DND-41 (cell line): ENCODE measurements around the gene NECAB3.

ENCODE experiments used
- CTCF ChIP-seq: IDR thresholded peaks from 2 replicates; pipeline ENCODE4 v1.5.1; 2012; ENCODE audit warnings: borderline replicate concordance, low read length, moderate library complexity, mild to moderate bottlenecking; ENCODE audit not compliant: poor library complexity, severe bottlenecking; ENCODE audit errors: extremely low read depth
- EZH2 ChIP-seq: IDR thresholded peaks from 3 replicates; pipeline ENCODE4 v1.6.1; 2012; ENCODE audit warnings: borderline replicate concordance, low read depth, mild to moderate bottlenecking, moderate library complexity, low read length, inconsistent platforms; ENCODE audit not compliant: severe bottlenecking

- TF ChIP-seq EZH2 (no peak), CTCF (no peak)
Observed at GRCh38 chr20:33687993-33688937, 14.0 kb upstream of the NECAB3 start.
